ENCODE results near the gene IGF1. TPM values are rescaled to one million over a fixed set of nuclear protein-coding genes. Genes with fewer than 3 reads are reported as not detected.

Gene IGF1
- total RNA-seq, 4 donors from 2014 or later, result 15.4 to 79.4 (median 45.3) TPM

GRCh38 chr12:102372087-102372486, 108.3 kb downstream of the IGF1 start:
- Histone ChIP-seq H3K4me3 (no peak overlapping the region), H3K36me3 (no peaks in the 10 kb centered on the region), H3K27ac (replicated peaks in 1 of 4) (no peak overlapping the region), H3K4me1 (peaks cover 0 to 4% (median 0%) of the 10 kb centered on the region in 4 donors), H3K9me3 (peaks cover 0 to 3% (median 0%) of the 10 kb centered on the region in 4 donors), H3K27me3 (no peaks in the 10 kb centered on the region)
- WGBS, result 25% methylated on average over 3 of the region's 3 CpGs
- TF ChIP-seq CTCF (IDR thresholded peaks at IDR 0.05) (no peak), POLR2AphosphoS5 (IDR thresholded peaks at IDR 0.05) (no peak), EP300 (IDR thresholded peaks at IDR 0.05) (no peak), POLR2A (IDR thresholded peaks at IDR 0.05; ENCODE audit: low read depth) (no peak)
- no peak for DNase-seq (ENCODE audit: extremely low spot score)
- intact Hi-C loops (cut with DNase I), result no loop called here

DNA sequence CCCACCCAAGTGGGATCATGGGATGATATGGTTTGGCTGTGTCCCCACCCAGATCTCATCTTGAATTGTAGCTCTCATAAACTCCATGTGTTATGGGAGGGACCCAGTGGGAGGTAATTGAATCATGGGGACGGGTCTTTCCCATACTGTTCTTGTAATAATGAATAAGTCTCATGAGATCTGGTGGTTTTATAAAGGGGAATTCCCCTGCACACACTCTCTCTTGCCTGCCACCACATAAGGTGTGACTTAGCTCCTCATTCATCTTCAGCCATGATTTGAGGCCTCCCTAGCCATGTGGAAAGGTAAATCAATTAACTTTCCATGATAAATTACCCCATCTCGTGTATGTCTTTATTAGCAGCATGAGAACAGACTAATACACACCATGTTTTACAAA, 109.2 kb downstream of the IGF1 start:
- Histone ChIP-seq H3K4me1 (peaks cover 0 to 4% (median 0%) of the 10 kb centered on the region in 4 donors), H3K9me3 (peaks cover 0 to 3% (median 0%) of the 10 kb centered on the region in 4 donors), H3K4me3 (no peak overlapping the region), H3K27ac (replicated peaks in 1 of 4) (no peak overlapping the region), H3K36me3 (no peaks in the 10 kb centered on the region), H3K27me3 (no peaks in the 10 kb centered on the region)
- intact Hi-C loops (cut with DNase I), result no loop called here
- no peak for TF ChIP-seq CTCF (IDR thresholded peaks at IDR 0.05)
- no peak for TF ChIP-seq POLR2A (IDR thresholded peaks at IDR 0.05; ENCODE audit: low read depth)
- TF ChIP-seq POLR2AphosphoS5 (IDR thresholded peaks at IDR 0.05), result no peak
- TF ChIP-seq EP300 (IDR thresholded peaks at IDR 0.05), result no peak
- DNase-seq (ENCODE audit: extremely low spot score), result peak; percentile 62
- 56% methylated on average over 2 of the region's 2 CpGs for WGBS

- intact Hi-C loops (cut with DNase I), result no loop called here
- H3K4me1 ChIP-seq, result peaks cover 0 to 4% (median 0%) of the 10 kb centered on the region in 4 donors
- no peaks in the 10 kb centered on the region for H3K27me3 ChIP-seq
- no peak overlapping the region for H3K27ac ChIP-seq (replicated peaks in 1 of 4)
- no peak overlapping the region for H3K4me3 ChIP-seq
- H3K36me3 ChIP-seq, result no peaks in the 10 kb centered on the region
- DNase-seq (ENCODE audit: extremely low spot score), result peak; percentile 17
- H3K9me3 ChIP-seq, result peaks cover 0 to 3% (median 0%) of the 10 kb centered on the region in 4 donors
- TF ChIP-seq EP300 (IDR thresholded peaks at IDR 0.05) (no peak), POLR2AphosphoS5 (IDR thresholded peaks at IDR 0.05) (no peak), CTCF (IDR thresholded peaks at IDR 0.05) (no peak), POLR2A (IDR thresholded peaks at IDR 0.05; ENCODE audit: low read depth) (no peak)
- 58% methylated on average over 2 of the region's 2 CpGs for WGBS
These were observed 110.5 kb downstream of the IGF1 start for GRCh38 chr12:102369876-102370275.

GRCh38 chr12:102365365-102365764, 115.0 kb downstream of the IGF1 start:
- no peaks in the 10 kb centered on the region for H3K27me3 ChIP-seq
- no peak for DNase-seq (ENCODE audit: extremely low spot score)
- H3K9me3 ChIP-seq, result peaks cover 0 to 3% (median 0%) of the 10 kb centered on the region in 4 donors
- H3K4me3 ChIP-seq, result no peak overlapping the region
- intact Hi-C loops (cut with DNase I), result no loop called here
- TF ChIP-seq POLR2A (IDR thresholded peaks at IDR 0.05; ENCODE audit: low read depth) (no peak), CTCF (IDR thresholded peaks at IDR 0.05) (no peak), EP300 (IDR thresholded peaks at IDR 0.05) (no peak), POLR2AphosphoS5 (IDR thresholded peaks at IDR 0.05) (no peak)
- H3K27ac ChIP-seq (replicated peaks in 1 of 4), result no peak overlapping the region
- no peaks in the 10 kb centered on the region for H3K36me3 ChIP-seq
- H3K4me1 ChIP-seq, result no peaks in the 10 kb centered on the region

DNA sequence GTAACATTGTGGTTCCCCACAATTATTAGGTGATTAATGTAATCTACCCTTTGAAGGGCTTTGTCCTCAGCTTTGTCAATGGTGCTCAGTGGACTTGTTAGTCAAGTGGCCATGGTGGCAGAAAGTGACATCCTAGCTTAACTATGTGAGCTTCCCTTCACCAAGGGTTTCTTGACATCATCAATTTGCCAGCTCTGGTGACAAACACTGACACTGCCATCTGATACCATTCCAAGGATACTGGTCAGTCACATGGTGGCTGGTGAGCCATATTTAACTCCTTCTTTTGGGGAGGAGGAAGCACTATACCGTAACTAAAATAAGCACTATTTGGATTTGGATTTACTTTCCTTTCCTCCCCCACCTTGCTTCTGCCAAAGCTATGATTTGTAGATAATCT, 115.7 kb downstream of the IGF1 start:
- TF ChIP-seq EP300 (IDR thresholded peaks at IDR 0.05) (no peak), POLR2A (IDR thresholded peaks at IDR 0.05; ENCODE audit: low read depth) (no peak), CTCF (IDR thresholded peaks at IDR 0.05) (no peak), POLR2AphosphoS5 (IDR thresholded peaks at IDR 0.05) (no peak)
- 84% methylated on average over 1 of the region's 1 CpG for WGBS
- intact Hi-C loops (cut with DNase I), result no loop called here

More for the DNA sequence above, 115.7 kb downstream of the IGF1 start:
- no peaks in the 10 kb centered on the region for H3K4me1 ChIP-seq
- no peak overlapping the region for H3K4me3 ChIP-seq
- no peaks in the 10 kb centered on the region for H3K27me3 ChIP-seq
- H3K36me3 ChIP-seq, result no peaks in the 10 kb centered on the region
- H3K9me3 ChIP-seq, result peaks cover 0 to 3% (median 0%) of the 10 kb centered on the region in 4 donors
- no peak for DNase-seq (ENCODE audit: extremely low spot score)
- no peak overlapping the region for H3K27ac ChIP-seq (replicated peaks in 1 of 4)
